ENCODE measurements around the gene NR2F1. TPM values are rescaled to one million over a fixed set of nuclear protein-coding genes. Genes with fewer than 3 reads are reported as not detected.

The NR2F1 gene
- total RNA-seq, 2 experiments from 2014 or later = not detected

- peaks cover 8% of the 10 kb centered on the region for H3K36me3 Mint-ChIP-seq
- H3K27ac Mint-ChIP-seq = no peak overlapping the region
- DNase-seq = no peak
- H3K27me3 Mint-ChIP-seq = peaks cover 61% of the 10 kb centered on the region
- peaks cover 5% of the 10 kb centered on the region for H3K9me3 Mint-ChIP-seq
- H3K4me1 Mint-ChIP-seq = peaks cover 32% of the 10 kb centered on the region
- H3K4me3 Mint-ChIP-seq = peak overlapping the region; percentile 32
These were observed 2.2 kb downstream of the NR2F1 start for GRCh38 chr5:93585041-93585766.

GRCh38 chr5:93585767-93586385 lies 2.9 kb downstream of the NR2F1 start:
- Mint-ChIP-seq H3K36me3 (peaks cover 8% of the 10 kb centered on the region), H3K27me3 (peaks cover 61% of the 10 kb centered on the region), H3K9me3 (peaks cover 5% of the 10 kb centered on the region), H3K4me3 (peak overlapping the region; percentile 61), H3K27ac (no peak overlapping the region), H3K4me1 (peaks cover 27% of the 10 kb centered on the region)
- DNase-seq = no peak

GRCh38 chr5:93586736-93587596 lies 3.9 kb downstream of the NR2F1 start:
- no peak for DNase-seq
- H3K4me3 Mint-ChIP-seq = no peak overlapping the region

GRCh38 chr5:93587597-93588351 lies 4.8 kb downstream of the NR2F1 start:
- H3K27me3 Mint-ChIP-seq = peaks cover 69% of the 10 kb centered on the region
- H3K4me3 Mint-ChIP-seq = no peak overlapping the region
- H3K4me1 Mint-ChIP-seq = peaks cover 27% of the 10 kb centered on the region
- H3K9me3 Mint-ChIP-seq = peaks cover 5% of the 10 kb centered on the region
- no peak for DNase-seq
- peak overlapping the region; percentile 71 for H3K27ac Mint-ChIP-seq
- peaks cover 8% of the 10 kb centered on the region for H3K36me3 Mint-ChIP-seq

More at GRCh38 chr5:93586736-93587596, 3.9 kb downstream of the NR2F1 start:
- H3K27ac Mint-ChIP-seq = peak overlapping the region; percentile 71
- H3K4me1 Mint-ChIP-seq = peaks cover 27% of the 10 kb centered on the region
- peaks cover 8% of the 10 kb centered on the region for H3K36me3 Mint-ChIP-seq
- H3K9me3 Mint-ChIP-seq = peaks cover 5% of the 10 kb centered on the region
- H3K27me3 Mint-ChIP-seq = peaks cover 68% of the 10 kb centered on the region

GRCh38 chr5:93588352-93589151 lies 5.5 kb downstream of the NR2F1 start:
- peaks cover 26% of the 10 kb centered on the region for H3K4me1 Mint-ChIP-seq

GRCh38 chr5:93589152-93589828 lies 6.3 kb downstream of the NR2F1 start:
- Mint-ChIP-seq H3K9me3 (peaks cover 7% of the 10 kb centered on the region), H3K36me3 (peaks cover 10% of the 10 kb centered on the region), H3K27ac (no peak overlapping the region), H3K27me3 (peaks cover 69% of the 10 kb centered on the region), H3K4me3 (no peak overlapping the region), H3K4me1 (peaks cover 25% of the 10 kb centered on the region)
- no peak for DNase-seq

More at GRCh38 chr5:93588352-93589151, 5.5 kb downstream of the NR2F1 start:
- peak overlapping the region; percentile 34 for H3K4me3 Mint-ChIP-seq
- H3K36me3 Mint-ChIP-seq = peaks cover 10% of the 10 kb centered on the region
- no peak for DNase-seq
- peaks cover 69% of the 10 kb centered on the region for H3K27me3 Mint-ChIP-seq
- no peak overlapping the region for H3K27ac Mint-ChIP-seq
- H3K9me3 Mint-ChIP-seq = peaks cover 5% of the 10 kb centered on the region

GRCh38 chr5:93589829-93590215 lies 6.8 kb downstream of the NR2F1 start:
- no peak for DNase-seq
- peaks cover 69% of the 10 kb centered on the region for H3K27me3 Mint-ChIP-seq
- H3K36me3 Mint-ChIP-seq = peaks cover 10% of the 10 kb centered on the region
- H3K4me1 Mint-ChIP-seq = peaks cover 27% of the 10 kb centered on the region
- H3K4me3 Mint-ChIP-seq = no peak overlapping the region
- H3K9me3 Mint-ChIP-seq = peaks cover 7% of the 10 kb centered on the region
- no peak overlapping the region for H3K27ac Mint-ChIP-seq

- H3K4me1 Mint-ChIP-seq = peaks cover 29% of the 10 kb centered on the region
- DNase-seq = no peak
- H3K27ac Mint-ChIP-seq = no peak overlapping the region
- H3K4me3 Mint-ChIP-seq = no peak overlapping the region
- H3K27me3 Mint-ChIP-seq = peaks cover 65% of the 10 kb centered on the region
- H3K36me3 Mint-ChIP-seq = peaks cover 13% of the 10 kb centered on the region
- H3K9me3 Mint-ChIP-seq = peaks cover 8% of the 10 kb centered on the region
These were observed 7.5 kb downstream of the NR2F1 start for GRCh38 chr5:93590493-93590892.

- Mint-ChIP-seq H3K27ac (no peak overlapping the region), H3K4me3 (no peak overlapping the region), H3K27me3 (peaks cover 56% of the 10 kb centered on the region), H3K36me3 (peaks cover 18% of the 10 kb centered on the region), H3K4me1 (peaks cover 24% of the 10 kb centered on the region), H3K9me3 (peaks cover 11% of the 10 kb centered on the region)
- no peak for DNase-seq
These were observed 8.4 kb downstream of the NR2F1 start for GRCh38 chr5:93591323-93591945.

GRCh38 chr5:93592883-93593282 lies 9.9 kb downstream of the NR2F1 start:
- Mint-ChIP-seq H3K9me3 (peaks cover 11% of the 10 kb centered on the region), H3K27ac (no peak overlapping the region), H3K4me3 (no peak overlapping the region), H3K4me1 (peaks cover 18% of the 10 kb centered on the region), H3K36me3 (peaks cover 17% of the 10 kb centered on the region), H3K27me3 (peaks cover 41% of the 10 kb centered on the region)
- DNase-seq = no peak

GRCh38 chr5:93593476-93594131 lies 10.6 kb downstream of the NR2F1 start:
- peaks cover 14% of the 10 kb centered on the region for H3K36me3 Mint-ChIP-seq
- no peak for DNase-seq
- H3K27ac Mint-ChIP-seq = no peak overlapping the region
- peaks cover 35% of the 10 kb centered on the region for H3K27me3 Mint-ChIP-seq
- peaks cover 15% of the 10 kb centered on the region for H3K4me1 Mint-ChIP-seq
- no peak overlapping the region for H3K4me3 Mint-ChIP-seq
- H3K9me3 Mint-ChIP-seq = peaks cover 11% of the 10 kb centered on the region

GRCh38 chr5:93594591-93595419 lies 11.8 kb downstream of the NR2F1 start:
- Mint-ChIP-seq H3K27ac (no peak overlapping the region), H3K36me3 (peaks cover 11% of the 10 kb centered on the region)

More at GRCh38 chr5:93594591-93595419, 11.8 kb downstream of the NR2F1 start:
- H3K4me3 Mint-ChIP-seq = no peak overlapping the region
- DNase-seq = no peak
- peaks cover 23% of the 10 kb centered on the region for H3K27me3 Mint-ChIP-seq
- H3K9me3 Mint-ChIP-seq = peaks cover 6% of the 10 kb centered on the region
- H3K4me1 Mint-ChIP-seq = peaks cover 11% of the 10 kb centered on the region

All from activated naive CD8-positive, alpha-beta T cell treated with anti-CD3 and anti-CD28 coated beads for 36 hours (primary cell).